ENCODE results near the gene ADGRV1. TPM values are rescaled to one million over a fixed set of nuclear protein-coding genes. Genes with fewer than 3 reads are reported as not detected.

Gene ADGRV1
- polyA plus RNA-seq, 1 of the 3 experiments (the other 2 are of a cell fraction) = 0.23 TPM

DNA sequence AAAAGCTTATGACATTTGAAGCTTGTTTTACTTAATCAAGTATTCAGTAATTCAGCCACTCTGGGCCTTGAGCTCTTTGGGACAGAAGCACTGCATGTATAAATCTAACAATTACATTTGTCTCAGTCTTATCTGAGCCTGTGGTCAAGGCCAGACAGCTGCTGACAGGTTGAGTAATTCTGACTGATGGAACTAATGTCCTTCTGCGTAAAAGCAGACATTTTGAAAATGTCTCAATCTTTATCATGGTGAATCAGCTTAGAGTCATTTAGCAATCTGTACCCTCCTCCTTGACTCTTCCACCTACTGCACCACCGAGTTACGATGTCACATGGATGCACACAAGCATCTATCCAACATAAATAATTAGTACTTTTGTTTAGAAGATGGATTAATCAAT is 424.6 kb downstream of the ADGRV1 start:
- Histone ChIP-seq H3K27me3 (ENCODE audit: insufficient read depth) (no peaks in the 10 kb centered on the region), H3K36me3 (replicated peaks in 1 of 2; ENCODE audit: control insufficient read depth in 1 of 2, insufficient read depth in 2 of 2, low read length in 1 of 2) (no peaks in the 10 kb centered on the region), H3K9me3 (no peaks in the 10 kb centered on the region), H3K4me1 (ENCODE audit: control insufficient read depth in 1 of 2, insufficient read depth in 2 of 2, low read depth in 1 of 2, low read length in 1 of 2) (peaks cover 0 to 19% of the 10 kb centered on the region in 2 experiments; a peak in 2 of 4 replicates), H4K20me1 (ENCODE audit: insufficient read depth) (no peaks in the 10 kb centered on the region), H3K9ac (no peak overlapping the region), H3K4me3 (ENCODE audit: low read depth in 2 of 2, low read length in 1 of 2) (no peak overlapping the region), H3K79me2 (ENCODE audit: insufficient read depth) (no peaks in the 10 kb centered on the region), H3K4me2 (no peak overlapping the region), H3K9me2 (no peaks in the 10 kb centered on the region), H3F3A (replicated peaks; ENCODE audit: insufficient read depth) (no peaks in the 10 kb centered on the region), H3K27ac (ENCODE audit: low read depth in 2 of 2, low read length in 1 of 2) (peak overlapping the region in 1 of 2 experiments; percentile 96; a peak in 2 of 4 replicates), H2AFZ (ENCODE audit: low read depth) (no peak overlapping the region)
- CTCF ChIA-PET = interaction anchor here (0.6 to 2.1 kb wide), 8 partner anchors 9 to 401 kb away, joined by 3 to 10 read pairs (median 4); no protein-coding TSS in a partner anchor
- POLR2A ChIA-PET = interaction anchor here (0.6 to 1.8 kb wide), 2 partner anchors 400 to 402 kb away, joined by 3 to 8 read pairs; partner anchors contain the start of gene ARRDC3
- 6% methylated on average over 3 of the region's 3 CpGs for WGBS (ENCODE audit: low lambda C conversion rate)
- peak; percentile 65 for DNase-seq
- TF ChIP-seq RCOR1 (IDR thresholded peaks at IDR 0.05; ENCODE audit: low read length) (peak; percentile 95), GABPA (IDR thresholded peaks at IDR 0.05; ENCODE audit: low read depth) (no peak), YY1 (IDR thresholded peaks at IDR 0.05; ENCODE audit: low read depth) (peak; percentile 33; the same call in 1 of the 2 replicates), ELF1 (IDR thresholded peaks at IDR 0.05) (no peak), EP300 (IDR thresholded peaks at IDR 0.05; ENCODE audit: borderline replicate concordance in 1 of 2, low read depth in 1 of 2, low read length in 1 of 2) (peak; percentile 56 to 98; a peak in 3 of 4 replicates), GATA2 (CRISPR knock-in tag; IDR thresholded peaks at IDR 0.05) (peak; percentile 91), FOXM1 (IDR thresholded peaks at IDR 0.05; ENCODE audit: low read depth) (no peak), FOSL2 (IDR thresholded peaks at IDR 0.05; ENCODE audit: borderline replicate concordance, low read depth) (peak; percentile 15; the same call in 1 of the 2 replicates), SIN3A (IDR thresholded peaks at IDR 0.05; ENCODE audit: borderline replicate concordance, low read depth, low read length) (no peak), RAD21 (IDR thresholded peaks at IDR 0.05; ENCODE audit: low read length) (peak; percentile 21; the same call in 1 of the 2 replicates), TCF12 (IDR thresholded peaks at IDR 0.05) (peak; percentile 82), NFIC (IDR thresholded peaks at IDR 0.05; ENCODE audit: borderline replicate concordance) (peak; percentile 20; the same call in 1 of the 2 replicates), CHD2 (IDR thresholded peaks at IDR 0.05; ENCODE audit: low read length, partially characterized antibody) (peak; percentile 55), RFX5 (IDR thresholded peaks at IDR 0.05; ENCODE audit: low read length) (no peak; the same call in 1 of the 2 replicates), MEF2A (IDR thresholded peaks at IDR 0.05; ENCODE audit: borderline replicate concordance, low read depth) (no peak), RXRA (IDR thresholded peaks at IDR 0.05; ENCODE audit: borderline replicate concordance, low read depth) (no peak), POLR2AphosphoS5 (IDR thresholded peaks at IDR 0.05; ENCODE audit: low read depth, low read length) (peak; percentile 41; the same call in 1 of the 2 replicates), TEAD4 (IDR thresholded peaks at IDR 0.05; ENCODE audit: borderline replicate concordance, insufficient read depth) (peak; percentile 65), NRF1 (IDR thresholded peaks at IDR 0.05; ENCODE audit: low read depth, low read length) (no peak)
- TF ChIP-seq, protein P1, sequence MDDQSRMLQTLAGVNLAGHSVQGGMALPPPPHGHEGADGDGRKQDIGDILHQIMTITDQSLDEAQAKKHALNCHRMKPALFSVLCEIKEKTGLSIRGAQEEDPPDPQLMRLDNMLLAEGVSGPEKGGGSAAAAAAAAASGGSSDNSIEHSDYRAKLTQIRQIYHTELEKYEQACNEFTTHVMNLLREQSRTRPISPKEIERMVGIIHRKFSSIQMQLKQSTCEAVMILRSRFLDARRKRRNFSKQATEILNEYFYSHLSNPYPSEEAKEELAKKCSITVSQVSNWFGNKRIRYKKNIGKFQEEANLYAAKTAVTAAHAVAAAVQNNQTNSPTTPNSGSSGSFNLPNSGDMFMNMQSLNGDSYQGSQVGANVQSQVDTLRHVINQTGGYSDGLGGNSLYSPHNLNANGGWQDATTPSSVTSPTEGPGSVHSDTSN (IDR thresholded peaks at IDR 0.05) = peak; percentile 97
- TF ChIP-seq, protein P2, sequence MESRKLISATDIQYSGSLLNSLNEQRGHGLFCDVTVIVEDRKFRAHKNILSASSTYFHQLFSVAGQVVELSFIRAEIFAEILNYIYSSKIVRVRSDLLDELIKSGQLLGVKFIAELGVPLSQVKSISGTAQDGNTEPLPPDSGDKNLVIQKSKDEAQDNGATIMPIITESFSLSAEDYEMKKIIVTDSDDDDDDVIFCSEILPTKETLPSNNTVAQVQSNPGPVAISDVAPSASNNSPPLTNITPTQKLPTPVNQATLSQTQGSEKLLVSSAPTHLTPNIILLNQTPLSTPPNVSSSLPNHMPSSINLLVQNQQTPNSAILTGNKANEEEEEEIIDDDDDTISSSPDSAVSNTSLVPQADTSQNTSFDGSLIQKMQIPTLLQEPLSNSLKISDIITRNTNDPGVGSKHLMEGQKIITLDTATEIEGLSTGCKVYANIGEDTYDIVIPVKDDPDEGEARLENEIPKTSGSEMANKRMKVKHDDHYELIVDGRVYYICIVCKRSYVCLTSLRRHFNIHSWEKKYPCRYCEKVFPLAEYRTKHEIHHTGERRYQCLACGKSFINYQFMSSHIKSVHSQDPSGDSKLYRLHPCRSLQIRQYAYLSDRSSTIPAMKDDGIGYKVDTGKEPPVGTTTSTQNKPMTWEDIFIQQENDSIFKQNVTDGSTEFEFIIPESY (IDR thresholded peaks at IDR 0.05; ENCODE audit: borderline replicate concordance, low read depth) = 0 out of 2 replicates have a peak, but pooled peaks have one; percentile 60
- TF ChIP-seq, protein P3, sequence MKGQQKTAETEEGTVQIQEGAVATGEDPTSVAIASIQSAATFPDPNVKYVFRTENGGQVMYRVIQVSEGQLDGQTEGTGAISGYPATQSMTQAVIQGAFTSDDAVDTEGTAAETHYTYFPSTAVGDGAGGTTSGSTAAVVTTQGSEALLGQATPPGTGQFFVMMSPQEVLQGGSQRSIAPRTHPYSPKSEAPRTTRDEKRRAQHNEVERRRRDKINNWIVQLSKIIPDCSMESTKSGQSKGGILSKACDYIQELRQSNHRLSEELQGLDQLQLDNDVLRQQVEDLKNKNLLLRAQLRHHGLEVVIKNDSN (IDR thresholded peaks at IDR 0.05; ENCODE audit: borderline replicate concordance, low read depth) = no peak
- TF ChIP-seq, protein P4, sequence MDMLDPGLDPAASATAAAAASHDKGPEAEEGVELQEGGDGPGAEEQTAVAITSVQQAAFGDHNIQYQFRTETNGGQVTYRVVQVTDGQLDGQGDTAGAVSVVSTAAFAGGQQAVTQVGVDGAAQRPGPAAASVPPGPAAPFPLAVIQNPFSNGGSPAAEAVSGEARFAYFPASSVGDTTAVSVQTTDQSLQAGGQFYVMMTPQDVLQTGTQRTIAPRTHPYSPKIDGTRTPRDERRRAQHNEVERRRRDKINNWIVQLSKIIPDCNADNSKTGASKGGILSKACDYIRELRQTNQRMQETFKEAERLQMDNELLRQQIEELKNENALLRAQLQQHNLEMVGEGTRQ (IDR thresholded peaks at IDR 0.05; ENCODE audit: borderline replicate concordance, low read depth, low read length) = no peak
- TF ChIP-seq, protein P5, sequence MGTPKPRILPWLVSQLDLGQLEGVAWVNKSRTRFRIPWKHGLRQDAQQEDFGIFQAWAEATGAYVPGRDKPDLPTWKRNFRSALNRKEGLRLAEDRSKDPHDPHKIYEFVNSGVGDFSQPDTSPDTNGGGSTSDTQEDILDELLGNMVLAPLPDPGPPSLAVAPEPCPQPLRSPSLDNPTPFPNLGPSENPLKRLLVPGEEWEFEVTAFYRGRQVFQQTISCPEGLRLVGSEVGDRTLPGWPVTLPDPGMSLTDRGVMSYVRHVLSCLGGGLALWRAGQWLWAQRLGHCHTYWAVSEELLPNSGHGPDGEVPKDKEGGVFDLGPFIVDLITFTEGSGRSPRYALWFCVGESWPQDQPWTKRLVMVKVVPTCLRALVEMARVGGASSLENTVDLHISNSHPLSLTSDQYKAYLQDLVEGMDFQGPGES (IDR thresholded peaks at IDR 0.05; ENCODE audit: low read depth, low read length) = no peak
- TF ChIP-seq, protein P6, sequence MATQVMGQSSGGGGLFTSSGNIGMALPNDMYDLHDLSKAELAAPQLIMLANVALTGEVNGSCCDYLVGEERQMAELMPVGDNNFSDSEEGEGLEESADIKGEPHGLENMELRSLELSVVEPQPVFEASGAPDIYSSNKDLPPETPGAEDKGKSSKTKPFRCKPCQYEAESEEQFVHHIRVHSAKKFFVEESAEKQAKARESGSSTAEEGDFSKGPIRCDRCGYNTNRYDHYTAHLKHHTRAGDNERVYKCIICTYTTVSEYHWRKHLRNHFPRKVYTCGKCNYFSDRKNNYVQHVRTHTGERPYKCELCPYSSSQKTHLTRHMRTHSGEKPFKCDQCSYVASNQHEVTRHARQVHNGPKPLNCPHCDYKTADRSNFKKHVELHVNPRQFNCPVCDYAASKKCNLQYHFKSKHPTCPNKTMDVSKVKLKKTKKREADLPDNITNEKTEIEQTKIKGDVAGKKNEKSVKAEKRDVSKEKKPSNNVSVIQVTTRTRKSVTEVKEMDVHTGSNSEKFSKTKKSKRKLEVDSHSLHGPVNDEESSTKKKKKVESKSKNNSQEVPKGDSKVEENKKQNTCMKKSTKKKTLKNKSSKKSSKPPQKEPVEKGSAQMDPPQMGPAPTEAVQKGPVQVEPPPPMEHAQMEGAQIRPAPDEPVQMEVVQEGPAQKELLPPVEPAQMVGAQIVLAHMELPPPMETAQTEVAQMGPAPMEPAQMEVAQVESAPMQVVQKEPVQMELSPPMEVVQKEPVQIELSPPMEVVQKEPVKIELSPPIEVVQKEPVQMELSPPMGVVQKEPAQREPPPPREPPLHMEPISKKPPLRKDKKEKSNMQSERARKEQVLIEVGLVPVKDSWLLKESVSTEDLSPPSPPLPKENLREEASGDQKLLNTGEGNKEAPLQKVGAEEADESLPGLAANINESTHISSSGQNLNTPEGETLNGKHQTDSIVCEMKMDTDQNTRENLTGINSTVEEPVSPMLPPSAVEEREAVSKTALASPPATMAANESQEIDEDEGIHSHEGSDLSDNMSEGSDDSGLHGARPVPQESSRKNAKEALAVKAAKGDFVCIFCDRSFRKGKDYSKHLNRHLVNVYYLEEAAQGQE (IDR thresholded peaks at IDR 0.05; ENCODE audit: low read depth, low read length) = no peak

Measured in SK-N-SH (cell line).